Stimulated activated CD4-positive, alpha-beta T cell treated with anti-CD3 and anti-CD28 coated beads, Interleukin-15, amount 100 ng/mL, for 24 hours (primary cell): Measurements from ENCODE around the gene JAM3.

Experiments
- DNase-seq: peaks from one replicate; pipeline ENCODE4 v3.0.0-alpha.2; 2020

JAM3 gene

DNA sequence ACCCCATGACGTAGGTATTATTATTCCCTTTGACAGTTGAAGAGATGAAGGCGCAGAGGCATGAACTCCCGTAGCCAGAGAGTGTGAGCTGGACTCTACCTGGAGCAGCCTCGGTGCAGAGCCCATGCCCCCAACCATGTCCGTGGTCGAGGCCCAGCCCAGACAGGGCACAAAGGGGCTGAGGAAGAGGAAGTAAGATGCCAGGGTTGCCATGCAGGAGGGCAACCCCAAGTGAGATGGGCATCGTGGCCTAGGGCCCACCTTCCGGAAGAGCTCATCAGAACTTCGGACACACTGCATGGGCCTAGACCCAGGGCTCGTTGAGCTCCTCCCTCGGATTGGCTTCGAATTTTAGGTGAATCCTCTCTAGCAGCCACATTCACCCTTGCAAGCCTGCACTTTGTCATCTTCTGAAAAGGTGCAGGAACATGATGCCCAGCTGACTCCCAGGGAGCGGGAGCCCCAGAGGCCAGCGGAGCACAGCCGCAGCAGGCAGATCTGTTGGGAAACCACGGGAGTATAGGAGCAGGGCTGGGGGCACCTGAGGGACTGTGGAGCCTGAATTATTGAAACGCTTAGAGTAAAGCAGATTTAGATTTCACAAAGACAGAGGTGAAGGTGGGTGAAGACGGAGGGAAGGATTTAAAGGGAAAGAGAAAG lies 29.0 kb upstream of the JAM3 start:
- no peak for DNase-seq

DNA sequence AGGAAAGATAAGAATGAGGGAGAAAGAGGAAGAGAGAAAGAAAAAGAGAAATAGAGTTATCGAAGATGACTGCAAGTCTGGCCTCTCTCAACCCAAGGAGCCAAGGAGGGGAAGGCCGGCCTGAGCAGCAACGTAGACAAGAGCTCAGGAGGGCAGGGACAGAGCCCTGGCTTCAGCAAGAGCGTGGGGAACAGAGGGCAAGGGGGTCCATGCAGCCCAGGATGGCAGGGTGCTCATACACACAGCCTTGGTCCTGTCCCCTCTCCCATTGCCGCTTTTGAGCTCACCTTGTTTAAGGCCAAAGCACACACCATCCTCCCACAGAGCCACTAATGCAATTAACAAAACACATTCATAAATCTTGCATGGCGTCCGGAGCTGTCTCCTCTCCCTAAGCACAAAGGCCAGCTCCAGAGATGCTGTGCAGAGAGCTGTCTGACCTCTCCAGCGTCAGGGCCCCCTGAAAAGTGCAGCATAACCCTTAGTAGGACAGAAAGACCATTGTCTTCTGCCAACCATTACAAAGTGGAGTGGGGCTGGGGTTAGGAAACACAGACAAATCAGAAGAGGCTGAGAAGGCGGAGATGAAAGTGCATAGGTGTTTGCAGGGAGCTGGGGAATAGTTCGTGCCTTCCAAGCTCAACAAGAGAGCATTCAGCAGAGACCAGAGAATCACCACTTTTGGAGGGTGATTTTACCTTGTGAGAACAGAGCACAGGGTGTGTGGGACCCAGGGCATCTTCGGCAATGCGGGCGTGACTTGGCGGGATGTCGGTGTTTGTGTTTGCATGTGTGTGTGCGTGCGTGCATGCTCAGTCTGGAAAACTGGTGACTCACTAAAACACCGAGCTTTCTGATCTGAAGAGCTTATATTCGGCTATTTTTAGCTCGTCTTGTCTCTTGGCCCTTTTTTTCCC lies 28.2 kb upstream of the JAM3 start:
- DNase-seq: no peak

DNA sequence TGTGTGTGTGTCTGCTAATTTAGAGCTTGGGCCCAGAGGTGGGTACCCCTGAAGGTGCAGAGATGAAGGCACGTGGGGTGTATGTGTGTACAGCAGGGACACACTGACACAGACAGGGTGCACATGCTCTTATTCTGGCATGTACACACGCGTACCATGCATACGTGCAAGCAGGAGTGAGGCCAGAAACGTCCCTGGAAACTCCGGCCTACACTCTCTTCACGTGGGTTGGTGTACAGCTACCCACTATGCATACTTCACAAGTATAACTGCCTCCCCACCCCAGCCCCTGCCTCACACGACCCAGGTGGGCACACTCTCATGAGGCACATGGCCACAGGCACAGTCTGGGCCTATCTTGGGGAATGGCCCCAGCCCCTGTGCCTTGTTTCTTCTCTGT lies 27.5 kb upstream of the JAM3 start:
- no peak for DNase-seq

DNA sequence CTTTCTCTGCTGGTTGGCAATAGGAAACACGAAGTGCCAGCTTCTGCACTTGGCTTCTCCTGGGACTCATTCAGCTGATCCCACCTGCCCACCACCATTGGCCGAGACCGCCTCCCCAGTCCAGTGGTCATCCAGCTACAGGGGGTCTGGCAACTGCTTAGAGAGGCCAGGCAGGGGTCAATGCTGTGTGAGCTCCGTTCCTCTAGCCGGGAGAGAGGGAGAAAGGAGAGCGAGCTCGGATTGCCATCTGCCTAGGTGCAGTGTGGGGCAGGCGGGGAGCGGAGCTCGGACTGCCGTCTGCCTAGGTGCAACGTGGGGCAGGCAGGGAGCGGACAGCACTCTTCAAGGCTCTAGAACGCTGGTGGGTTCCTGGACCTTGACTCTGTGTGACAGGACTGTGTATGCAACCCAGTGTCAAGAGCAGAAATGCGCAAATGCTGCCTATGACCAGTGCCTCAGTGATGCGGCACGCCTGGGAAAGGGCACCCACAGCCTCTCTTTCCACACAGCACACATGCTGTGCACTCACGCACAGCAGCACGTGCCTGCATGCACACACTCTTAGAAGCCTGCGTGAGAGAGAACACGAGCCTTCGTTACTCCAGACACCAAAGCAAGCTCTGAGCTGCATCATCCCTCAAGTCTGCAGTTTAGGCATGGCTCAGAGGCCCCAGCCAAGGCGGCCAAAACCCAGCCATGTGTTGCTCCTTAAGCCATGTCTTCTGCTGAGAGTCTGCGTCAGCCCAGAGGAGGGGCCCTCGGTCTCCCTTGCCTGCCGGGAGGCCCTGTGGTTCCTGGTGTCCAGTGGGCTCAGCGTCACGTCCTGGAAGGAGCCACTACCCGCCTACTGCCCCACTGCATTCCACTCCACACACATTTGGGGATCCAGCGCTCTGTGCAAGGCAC lies 26.8 kb upstream of the JAM3 start:
- no peak for DNase-seq

DNA sequence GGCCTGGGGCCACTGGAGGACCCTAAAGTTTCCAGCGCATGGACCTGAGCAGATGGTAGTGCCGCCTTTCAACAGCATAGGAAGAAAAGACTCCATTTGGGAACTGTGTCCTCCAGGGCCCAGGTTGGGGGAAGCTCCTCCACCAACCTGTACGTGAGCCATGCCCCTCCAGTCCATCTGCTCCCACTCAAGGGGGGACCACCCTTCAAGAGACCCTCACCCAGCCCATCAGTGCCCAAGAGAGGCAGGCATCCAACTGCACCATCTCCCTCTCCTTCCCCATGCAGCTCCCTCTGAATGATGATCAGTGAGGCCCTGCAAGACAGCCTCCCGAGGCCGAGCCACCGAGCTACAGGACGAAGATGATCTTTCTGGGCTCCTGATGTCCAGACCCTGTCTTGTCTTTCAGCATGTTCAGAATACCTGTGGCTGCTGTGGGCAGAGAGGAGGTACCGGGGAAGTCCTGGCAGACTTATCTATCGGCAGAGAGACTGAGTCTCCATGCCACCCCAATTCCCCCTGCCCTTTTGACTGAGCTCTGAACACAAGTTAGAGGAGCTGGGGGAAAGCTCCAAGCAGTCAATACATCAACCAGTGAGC lies 25.0 kb upstream of the JAM3 start:
- no peak for DNase-seq

DNA sequence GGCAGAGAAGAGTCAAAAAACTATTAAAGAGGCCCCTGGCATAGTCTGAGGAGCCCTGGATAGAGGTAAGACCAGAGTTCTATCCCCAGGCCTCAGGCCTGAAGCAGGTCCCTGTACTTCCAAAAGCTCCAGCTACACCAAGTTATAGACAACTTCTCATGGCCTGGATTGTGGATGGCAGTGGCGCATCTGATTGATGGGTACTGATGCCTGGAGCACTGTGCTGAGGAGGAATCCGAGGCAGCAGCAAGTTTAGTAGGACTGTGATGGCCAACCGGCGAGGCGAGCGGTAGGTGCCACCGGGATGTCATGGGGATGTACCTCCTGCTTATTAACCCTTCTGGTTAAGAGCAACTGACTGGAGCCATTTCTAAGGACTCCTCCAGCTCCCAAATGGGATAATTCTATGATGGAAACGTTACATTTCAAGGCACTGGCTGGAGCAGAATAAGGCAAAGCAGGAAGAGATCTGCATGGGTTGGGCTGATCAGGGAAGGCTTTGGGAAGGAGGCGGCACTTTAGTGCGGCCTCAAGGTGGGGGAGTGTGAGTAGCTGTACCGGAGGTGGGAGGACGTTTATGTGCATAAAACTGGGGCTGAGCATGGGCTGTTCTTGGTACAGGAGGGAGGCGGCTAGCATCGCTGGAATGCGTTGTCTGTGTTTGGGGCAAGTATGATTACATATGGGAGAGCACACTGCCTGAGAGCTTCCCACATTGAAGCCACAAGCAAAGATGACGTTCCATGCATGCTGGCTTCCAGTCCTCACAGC lies 24.2 kb upstream of the JAM3 start:
- no peak for DNase-seq

DNA sequence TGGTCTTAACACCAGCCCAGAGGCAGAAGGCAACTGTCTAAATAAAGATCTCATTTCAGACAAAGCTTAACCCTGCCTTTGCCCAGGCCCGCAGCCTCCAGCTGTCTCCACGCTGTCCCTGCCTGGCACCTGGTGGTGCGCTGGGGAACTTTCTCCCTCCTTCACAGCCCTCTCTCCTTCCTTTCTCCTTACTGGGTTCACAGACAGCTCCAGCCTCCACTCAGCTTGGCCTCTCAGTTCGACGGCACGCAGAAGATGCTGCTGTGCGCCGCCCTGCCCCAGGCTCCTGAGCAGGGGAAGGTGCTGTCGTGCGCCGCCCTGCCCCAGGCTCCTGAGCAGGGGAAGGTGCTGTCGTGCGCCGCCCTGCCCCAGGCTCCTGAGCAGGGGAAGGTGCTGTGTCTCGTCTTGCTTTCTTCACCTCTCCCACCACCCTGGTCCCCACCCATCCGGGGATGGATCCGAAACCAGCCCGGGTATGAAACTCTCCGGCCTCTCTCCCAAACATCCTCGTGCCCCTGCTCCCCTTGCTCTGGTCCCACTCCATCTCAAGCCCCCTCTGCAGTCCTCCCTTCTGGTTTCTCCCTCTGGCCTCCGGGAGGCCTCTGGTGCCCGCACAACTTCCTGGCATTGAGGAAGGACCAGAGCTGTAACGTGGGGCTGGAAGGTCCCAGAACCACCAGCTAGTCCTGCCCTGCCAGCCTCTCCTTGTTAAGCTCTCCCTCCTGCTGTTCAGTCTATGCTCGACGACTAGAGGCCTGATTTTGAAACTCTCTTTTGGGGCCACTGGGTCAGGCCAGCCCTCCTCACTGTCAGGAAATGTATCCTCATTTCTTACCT lies 22.9 kb upstream of the JAM3 start:
- no peak for DNase-seq

DNA sequence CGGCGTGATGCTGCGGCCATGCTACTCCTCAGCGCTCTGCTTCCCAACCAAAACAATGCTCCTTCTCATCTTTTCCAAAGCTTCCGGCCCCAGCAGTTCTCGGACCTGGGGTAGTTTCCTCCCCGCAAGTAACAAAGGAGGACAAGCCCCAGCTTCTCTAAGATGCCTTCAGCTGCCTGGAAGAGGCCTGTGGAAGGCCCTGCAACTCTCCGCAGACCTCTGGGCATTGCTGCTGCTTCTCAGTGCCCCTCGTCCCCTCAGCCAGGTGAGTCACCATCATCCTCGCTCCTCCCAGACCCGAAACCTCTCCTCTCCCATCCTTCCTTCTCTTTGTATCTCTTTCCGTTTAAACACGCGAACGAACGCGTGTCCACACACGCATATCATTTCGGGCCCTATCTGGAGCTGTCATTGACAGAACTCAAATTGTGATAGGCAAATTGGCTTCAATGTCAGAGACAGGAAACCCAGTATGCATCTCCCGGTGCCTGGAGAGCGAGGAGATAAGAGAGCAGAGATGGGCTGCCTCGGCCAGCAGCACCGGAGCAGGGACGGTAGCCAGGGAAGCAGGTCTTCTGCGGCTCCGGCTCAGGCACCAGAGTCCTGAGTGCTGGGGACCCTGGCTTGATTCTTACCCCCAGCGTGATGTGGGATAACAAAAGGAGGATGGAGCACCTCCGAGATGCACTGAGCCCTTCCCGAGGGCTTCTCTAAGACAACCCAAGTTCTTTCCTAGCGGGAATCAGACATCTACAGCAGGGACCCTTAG lies 22.0 kb upstream of the JAM3 start:
- no peak for DNase-seq

DNA sequence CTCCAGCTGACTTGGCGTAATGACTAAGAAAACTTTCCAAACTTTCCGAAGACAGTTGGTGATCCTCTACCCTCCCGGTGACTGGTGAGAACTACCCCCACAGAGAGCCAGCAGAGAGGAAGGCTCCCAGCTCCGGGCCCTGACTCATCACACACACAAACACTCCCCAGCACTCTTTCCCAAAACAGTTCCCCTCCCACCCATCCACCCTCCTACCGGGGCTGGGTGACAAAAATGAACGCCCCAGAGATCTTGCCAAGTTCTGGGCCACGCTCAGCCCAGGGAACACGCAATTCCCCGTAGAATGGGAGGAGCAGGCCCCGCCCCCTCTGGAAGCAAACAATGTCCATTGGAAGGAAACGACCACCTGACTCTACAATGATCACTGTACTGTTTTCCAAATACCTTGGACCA lies 21.3 kb upstream of the JAM3 start:
- no peak for DNase-seq

DNA sequence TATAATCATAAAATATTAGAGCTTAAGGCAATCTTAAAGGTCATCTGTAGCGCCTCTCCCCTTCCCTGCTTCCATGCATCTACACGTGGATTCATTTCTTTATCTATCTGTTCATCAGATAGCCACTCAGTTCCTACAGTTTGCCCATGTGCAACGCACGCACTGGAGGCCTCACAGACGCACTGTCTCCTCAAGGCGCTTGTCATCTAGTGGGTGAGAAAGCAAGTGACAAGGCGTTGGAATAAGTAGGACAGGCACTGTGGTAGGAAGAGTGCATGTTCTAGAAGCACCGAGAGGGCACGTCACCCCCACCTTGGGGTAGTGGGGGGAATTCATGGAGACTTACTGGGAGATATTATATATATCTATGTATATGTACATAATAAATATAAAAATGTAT lies 20.8 kb upstream of the JAM3 start:
- no peak for DNase-seq

DNA sequence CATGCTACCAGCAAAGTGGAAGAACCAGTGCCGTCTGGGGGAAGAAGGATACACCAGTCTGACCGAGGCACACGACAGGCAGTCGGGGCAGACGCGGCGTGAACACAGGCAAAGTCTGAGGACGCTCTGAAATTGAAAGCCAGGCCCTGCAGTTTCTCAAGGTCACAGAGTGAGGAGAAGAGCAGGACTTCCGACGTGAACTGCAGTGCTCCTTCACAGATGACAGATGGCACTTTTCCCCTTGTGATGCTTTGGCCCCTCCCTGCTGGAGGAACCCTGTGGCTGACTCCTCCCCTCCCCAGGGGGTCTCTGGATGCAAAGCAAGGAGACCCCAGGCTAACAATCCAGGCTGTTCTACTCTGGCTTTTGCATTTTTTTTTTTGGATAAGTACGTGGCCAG lies 19.6 kb upstream of the JAM3 start:
- no peak for DNase-seq

DNA sequence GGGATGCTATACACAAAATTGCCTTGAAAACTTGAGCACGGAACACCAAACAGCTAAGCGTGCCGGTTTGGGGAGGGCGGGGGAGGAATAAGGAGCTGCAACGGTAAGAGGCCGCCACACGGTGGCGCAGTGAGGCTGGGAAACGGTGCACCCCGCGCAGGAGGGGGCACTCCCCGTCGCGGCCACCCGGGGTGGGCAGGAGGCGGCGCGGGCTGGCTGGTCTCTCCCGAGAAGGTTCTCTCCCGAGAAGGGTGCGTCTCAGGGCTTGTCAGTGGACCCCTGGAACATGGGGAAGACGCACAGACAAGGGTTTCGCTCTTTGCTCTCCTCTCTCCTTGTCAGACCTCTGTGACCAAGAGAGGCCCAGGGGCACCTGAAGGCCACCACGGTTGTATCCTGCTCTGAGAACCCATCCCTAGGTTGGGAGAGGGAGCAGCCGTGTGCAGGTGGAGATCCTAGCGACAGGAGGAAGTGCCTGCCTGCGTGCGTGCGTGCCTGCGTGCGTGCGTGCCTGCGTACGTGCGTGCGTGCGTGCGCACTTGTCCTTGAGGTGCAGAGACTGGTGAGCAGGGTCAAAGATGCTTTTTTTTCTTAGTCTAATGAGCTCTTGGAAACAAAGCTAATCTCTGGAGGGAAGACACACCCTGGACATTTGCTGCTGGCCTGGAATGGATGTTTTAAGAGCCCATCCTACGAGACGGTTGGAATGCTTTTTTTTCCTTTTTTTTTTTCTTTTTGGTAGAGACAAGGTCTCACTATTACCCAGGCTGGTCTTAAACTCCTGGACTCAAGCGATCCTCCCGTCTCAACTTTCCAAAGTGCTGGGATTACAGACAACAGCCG lies 18.1 kb upstream of the JAM3 start:
- peak; percentile 79 for DNase-seq

DNA sequence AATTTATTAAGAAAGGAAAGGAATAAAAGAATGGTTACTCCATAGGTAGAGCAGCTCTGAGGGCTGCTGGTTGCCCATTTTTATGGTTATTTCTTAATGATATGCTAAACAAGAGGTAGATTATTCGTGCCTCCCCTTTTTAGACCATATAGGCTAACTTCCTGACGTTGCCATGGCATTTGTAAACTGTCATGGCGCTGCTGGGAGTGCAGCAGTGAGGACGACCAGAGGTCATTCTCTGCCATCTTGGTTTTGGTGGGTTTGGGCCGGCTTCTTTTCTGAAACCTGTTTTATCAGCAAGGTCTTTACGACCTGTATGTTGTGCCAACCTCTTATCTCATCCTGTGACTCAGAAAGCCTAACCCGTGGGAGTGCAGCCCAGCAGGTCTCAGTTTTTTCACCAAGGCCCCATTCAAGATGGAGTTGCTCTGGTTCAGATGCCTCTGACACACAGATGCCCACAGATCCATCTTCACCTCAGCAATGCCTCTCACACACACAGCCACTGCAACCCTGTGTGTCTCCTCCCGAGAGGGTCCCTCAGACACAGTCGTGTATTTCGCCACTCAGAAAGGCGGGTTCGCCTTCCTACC lies 16.4 kb upstream of the JAM3 start:
- DNase-seq: no peak

DNA sequence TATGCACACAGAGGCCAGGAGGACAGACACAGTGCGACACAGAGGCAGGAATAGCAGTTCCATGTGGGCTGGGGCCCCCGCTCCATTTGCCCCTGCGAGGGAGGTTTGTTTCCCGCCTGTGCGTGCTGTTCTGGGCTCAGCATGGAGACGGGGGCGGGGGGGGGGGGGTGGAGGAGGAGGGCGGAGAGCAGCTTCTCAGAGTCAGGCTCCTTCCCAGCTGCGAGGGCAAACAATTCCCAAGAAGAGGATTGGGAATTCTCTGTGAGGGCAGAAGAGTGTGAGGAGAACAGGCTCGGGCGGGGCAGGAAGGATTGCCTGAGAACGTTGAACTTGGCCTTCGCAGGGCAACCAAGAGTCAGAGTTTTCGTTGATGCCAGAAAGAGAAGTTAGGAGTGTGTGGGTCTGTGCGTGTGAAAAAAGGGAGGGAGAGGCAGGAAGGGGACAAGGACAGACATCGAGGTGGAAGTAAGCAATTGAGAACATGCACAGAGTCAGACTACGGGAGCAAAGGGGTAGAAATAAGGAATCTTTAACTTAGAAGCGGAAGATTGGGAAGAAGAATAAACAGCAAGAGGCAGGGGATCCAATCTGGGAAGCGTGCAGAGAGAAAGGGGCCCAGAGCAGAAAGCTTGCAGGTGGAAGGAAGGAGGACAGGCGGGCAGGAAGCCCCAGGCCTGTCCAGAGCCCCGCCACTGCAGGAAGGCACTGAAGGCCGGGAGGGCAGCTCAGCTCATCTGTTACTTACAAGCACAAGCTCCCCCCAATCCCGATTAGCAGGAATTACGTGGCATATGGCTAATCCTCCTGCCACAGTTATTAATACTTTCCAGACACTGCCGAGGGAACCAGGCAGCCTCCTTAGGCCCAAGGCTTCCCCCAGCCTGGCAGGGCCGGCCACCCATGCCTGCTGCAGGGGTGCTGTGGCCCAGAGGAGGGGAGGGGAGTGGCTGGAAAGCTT lies 15.6 kb upstream of the JAM3 start:
- DNase-seq: no peak

DNA sequence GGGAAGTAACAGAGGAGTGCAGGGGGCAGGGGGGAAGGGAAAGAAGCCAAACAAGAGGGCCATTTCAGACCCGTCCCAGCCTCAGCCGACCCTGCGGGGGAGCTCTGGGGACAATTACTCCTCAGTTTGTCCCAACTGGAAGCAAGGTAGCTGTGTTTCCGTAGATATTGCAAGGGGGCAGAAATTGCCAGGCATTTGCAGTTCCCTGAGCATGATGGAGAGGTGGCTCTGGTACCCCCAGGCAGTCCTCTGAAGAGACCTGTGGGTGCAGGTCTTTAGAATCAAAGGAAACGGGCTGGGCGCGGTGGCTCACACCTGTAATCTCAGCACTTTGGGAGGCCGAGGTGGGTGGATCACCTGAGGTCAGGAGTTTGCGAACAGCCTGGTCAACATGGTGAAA lies 13.8 kb upstream of the JAM3 start:
- no peak for DNase-seq

DNA sequence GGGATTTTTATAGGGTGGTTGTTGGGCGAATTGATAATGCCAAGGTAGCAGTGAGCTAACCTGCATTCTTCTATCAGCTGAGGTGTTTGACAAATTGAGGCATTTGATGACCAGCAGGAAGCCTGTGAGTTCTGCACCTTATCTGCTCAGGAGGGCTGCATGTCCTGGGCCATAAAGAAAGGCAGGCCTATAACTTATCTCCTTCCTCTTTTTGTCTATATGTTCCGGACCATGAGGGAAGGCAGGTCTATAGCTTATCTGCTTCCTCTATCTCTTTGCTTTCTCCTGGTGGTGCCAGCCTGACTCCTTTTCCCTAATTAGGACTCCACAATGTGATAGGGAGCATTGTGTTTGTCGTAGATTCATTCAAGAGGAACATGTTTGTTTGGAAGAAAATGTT lies 8.6 kb upstream of the JAM3 start:
- DNase-seq: no peak

DNA sequence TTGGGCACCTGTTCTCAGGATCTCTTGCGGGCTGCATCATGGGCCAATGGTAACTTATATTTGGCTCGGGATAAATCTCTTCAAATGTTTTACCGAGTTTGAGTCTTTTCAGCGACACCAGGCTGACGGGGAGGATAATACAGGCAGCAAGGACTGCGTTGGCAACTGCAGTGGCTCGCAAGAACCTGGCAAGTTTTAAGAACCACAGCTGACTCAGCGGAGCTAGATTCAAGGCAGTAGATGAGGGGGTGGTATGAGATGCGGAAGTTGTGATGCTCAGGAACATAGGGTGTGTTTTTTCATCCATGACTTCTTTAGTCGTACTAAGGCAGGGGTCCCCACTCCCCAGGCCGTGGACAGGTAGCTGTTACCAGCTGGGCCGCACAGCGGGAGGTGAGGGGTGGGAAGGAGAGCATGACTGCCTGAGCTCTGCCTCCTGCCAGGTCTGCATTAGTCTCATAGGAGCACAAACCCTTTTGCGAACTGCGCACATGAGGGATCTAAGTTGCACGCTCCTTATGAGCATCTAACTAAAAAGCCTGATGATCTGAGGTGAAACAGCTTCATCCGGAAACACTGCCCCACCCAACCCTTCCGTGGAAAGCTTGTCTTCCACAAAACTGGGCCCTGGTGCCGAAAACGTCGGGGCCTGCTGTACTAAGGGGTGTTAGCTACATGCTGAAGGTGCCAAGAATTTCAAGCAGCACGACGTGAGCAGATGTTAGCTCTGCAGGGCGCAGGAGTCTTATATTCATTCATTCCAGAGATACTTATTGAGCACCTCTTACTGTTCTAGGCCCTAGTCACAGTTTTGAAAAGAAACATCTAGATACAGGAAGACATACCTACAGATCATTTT lies 6.4 kb upstream of the JAM3 start:
- DNase-seq: no peak
